Fibroblast of lung (primary cell): ENCODE results near the gene PRKAG1. TPM values are rescaled to one million over a fixed set of nuclear protein-coding genes. Genes with fewer than 3 reads are reported as not detected.

ENCODE experiments used
- DNase-seq, 2 donors: peaks; one replicate each; pipeline versions ENCODE4 v3.0.0 to v3.0.0-alpha.2; 2010; ENCODE audit warnings: low read depth in 2 of 2
- H2AFZ ChIP-seq: 2 replicates; pipeline ENCODE4 v1.5.1; 2012; ENCODE audit warnings: low read length, control low read depth, inconsistent platforms
- H3K27ac ChIP-seq: 2 replicates; pipeline ENCODE4 v1.5.1; 2011; ENCODE audit warnings: low read length, control low read depth; ENCODE audit not compliant: insufficient read depth
- H3K27me3 ChIP-seq: 2 replicates; pipeline ENCODE4 v1.5.1; 2011; ENCODE audit warnings: mild to moderate bottlenecking, low read length; ENCODE audit not compliant: control insufficient read depth, insufficient read depth
- H3K36me3 ChIP-seq: 2 replicates; pipeline ENCODE4 v1.5.1; 2011; ENCODE audit warnings: low read length; ENCODE audit not compliant: control insufficient read depth, insufficient read depth
- H3K4me1 ChIP-seq: 2 replicates; pipeline ENCODE4 v1.5.1; 2011; ENCODE audit warnings: low read length; ENCODE audit not compliant: control insufficient read depth, insufficient read depth; ENCODE audit errors: extremely low read depth
- H3K4me2 ChIP-seq: 2 replicates; pipeline ENCODE4 v1.5.1; 2011; ENCODE audit warnings: low read length, control low read depth; ENCODE audit not compliant: insufficient read depth; ENCODE audit errors: extremely low read depth
- H3K4me3 ChIP-seq, 4 experiments: fragments of 200-600 bp in 1 of 4; sonication (generic) in 1 of 4; replicated peaks in 1 of 4; 2 replicates each; pipeline ENCODE4 v1.5.1; 2011 to 2016; ENCODE audit warnings: low read length in 4 of 4, low read depth in 3 of 4, mild to moderate bottlenecking in 3 of 4, control low read depth in 2 of 4, inconsistent platforms in 1 of 4, mixed read lengths in 1 of 4; ENCODE audit not compliant: insufficient read depth in 1 of 4; ENCODE audit errors: control extremely low read depth in 1 of 4
- H3K79me2 ChIP-seq: 2 replicates; pipeline ENCODE4 v1.5.1; 2012; ENCODE audit warnings: mild to moderate bottlenecking, low read length, inconsistent platforms; ENCODE audit not compliant: control insufficient read depth, insufficient read depth
- H3K9ac ChIP-seq: 2 replicates; pipeline ENCODE4 v1.5.1; 2011; ENCODE audit warnings: mild to moderate bottlenecking, low read length, control low read depth; ENCODE audit not compliant: insufficient read depth
- H3K9me3 ChIP-seq: 2 replicates; pipeline ENCODE4 v1.5.1; 2012; ENCODE audit warnings: low read depth, low read length; ENCODE audit not compliant: control insufficient read depth, insufficient read depth
- H4K20me1 ChIP-seq: 2 replicates; pipeline ENCODE4 v1.5.1; 2011; ENCODE audit warnings: low read length; ENCODE audit not compliant: control insufficient read depth, insufficient read depth; ENCODE audit errors: extremely low read depth
- EZH2 ChIP-seq: IDR thresholded peaks from 2 replicates; pipeline ENCODE4 v1.5.1; 2012; ENCODE audit warnings: low read length, control low read depth, mild to moderate bottlenecking; ENCODE audit errors: missing control alignments
- polyA plus RNA-seq, 2 donors: library from polyadenylated mRNA; depleted of rRNA in 1 of 2; stranded (reverse) in 1 of 2; unstranded in 1 of 2; fragments of >200 nt; gene quantifications; 2 replicates each; pipeline ENCODE4 v1.2.1, GENCODE V29; 2011 to 2012; ENCODE audit warnings: missing spikeins in 1 of 2
- total RNA-seq: library from RNA; depleted of rRNA; stranded (reverse); fragments of >200 nt; gene quantifications from 2 replicates; pipeline ENCODE4 v1.2.1, GENCODE V29; 2014
- TF ChIP-seq, protein P1 (sequence below), 2 donors: IDR thresholded peaks in 1 of 2; conservative IDR thresholded peaks in 1 of 2; 1 replicate in 1 of 2; 2 replicates in 1 of 2; pipeline ENCODE4 v1.5.1; 2011 to 2012; ENCODE audit warnings: low read length in 2 of 2, control low read depth in 1 of 2, inconsistent platforms in 1 of 2, low read depth in 1 of 2, mild to moderate bottlenecking in 1 of 2

PRKAG1 gene
- total and polyA plus RNA-seq, 2 donors (not counting 1 experiment from before 2014, with no cell fraction given), result 76.5 to 110 TPM

GRCh38 chr12:49059299-49060171 lies 41.0 kb upstream of the PRKAG1 start:
- peaks cover 8% of the 10 kb centered on the region for H3K4me1 ChIP-seq
- no peaks in the 10 kb centered on the region for H3K27me3 ChIP-seq
- TF ChIP-seq EZH2, result no peak
- TF ChIP-seq, protein P1, sequence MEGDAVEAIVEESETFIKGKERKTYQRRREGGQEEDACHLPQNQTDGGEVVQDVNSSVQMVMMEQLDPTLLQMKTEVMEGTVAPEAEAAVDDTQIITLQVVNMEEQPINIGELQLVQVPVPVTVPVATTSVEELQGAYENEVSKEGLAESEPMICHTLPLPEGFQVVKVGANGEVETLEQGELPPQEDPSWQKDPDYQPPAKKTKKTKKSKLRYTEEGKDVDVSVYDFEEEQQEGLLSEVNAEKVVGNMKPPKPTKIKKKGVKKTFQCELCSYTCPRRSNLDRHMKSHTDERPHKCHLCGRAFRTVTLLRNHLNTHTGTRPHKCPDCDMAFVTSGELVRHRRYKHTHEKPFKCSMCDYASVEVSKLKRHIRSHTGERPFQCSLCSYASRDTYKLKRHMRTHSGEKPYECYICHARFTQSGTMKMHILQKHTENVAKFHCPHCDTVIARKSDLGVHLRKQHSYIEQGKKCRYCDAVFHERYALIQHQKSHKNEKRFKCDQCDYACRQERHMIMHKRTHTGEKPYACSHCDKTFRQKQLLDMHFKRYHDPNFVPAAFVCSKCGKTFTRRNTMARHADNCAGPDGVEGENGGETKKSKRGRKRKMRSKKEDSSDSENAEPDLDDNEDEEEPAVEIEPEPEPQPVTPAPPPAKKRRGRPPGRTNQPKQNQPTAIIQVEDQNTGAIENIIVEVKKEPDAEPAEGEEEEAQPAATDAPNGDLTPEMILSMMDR (conservative IDR thresholded peaks at IDR 0.05 in 1 of 2, IDR thresholded peaks at IDR 0.05 in 1 of 2; ENCODE audit: low read depth in 1 of 2, low read length in 2 of 2), result no peak
- peaks cover 62% of the 10 kb centered on the region for H3K79me2 ChIP-seq
- H3K4me2 ChIP-seq, result peak overlapping the region; percentile 99
- H3K36me3 ChIP-seq, result peaks cover 5% of the 10 kb centered on the region
- H3K9ac ChIP-seq, result peak overlapping the region; percentile 93
- H3K4me3 ChIP-seq, result peak overlapping the region; percentile 65 to 96 (median 84)
- H4K20me1 ChIP-seq, result peaks cover 5% of the 10 kb centered on the region
- H3K27ac ChIP-seq, result peak overlapping the region; percentile 92
- DNase-seq, result peak; percentile 15 to 25
- no peaks in the 10 kb centered on the region for H3K9me3 ChIP-seq
- no peak overlapping the region for H2AFZ ChIP-seq

GRCh38 chr12:49059045-49059298 lies 40.4 kb upstream of the PRKAG1 start:
- peaks cover 5% of the 10 kb centered on the region for H4K20me1 ChIP-seq
- peak overlapping the region; percentile 92 for H3K27ac ChIP-seq
- DNase-seq, result peak in 1 of 2 donors; percentile 11
- H3K27me3 ChIP-seq, result no peaks in the 10 kb centered on the region
- H2AFZ ChIP-seq, result no peak overlapping the region
- H3K9ac ChIP-seq, result peak overlapping the region; percentile 93
- peaks cover 68% of the 10 kb centered on the region for H3K79me2 ChIP-seq
- peak overlapping the region; percentile 99 for H3K4me2 ChIP-seq
- TF ChIP-seq, protein P1 (conservative IDR thresholded peaks at IDR 0.05 in 1 of 2, IDR thresholded peaks at IDR 0.05 in 1 of 2; ENCODE audit: low read depth in 1 of 2, low read length in 2 of 2), result no peak
- no peak for TF ChIP-seq EZH2
- peak overlapping the region; percentile 65 to 96 (median 84) for H3K4me3 ChIP-seq
- H3K9me3 ChIP-seq, result no peaks in the 10 kb centered on the region
- H3K36me3 ChIP-seq, result peaks cover 9% of the 10 kb centered on the region
- H3K4me1 ChIP-seq, result peaks cover 8% of the 10 kb centered on the region

DNA sequence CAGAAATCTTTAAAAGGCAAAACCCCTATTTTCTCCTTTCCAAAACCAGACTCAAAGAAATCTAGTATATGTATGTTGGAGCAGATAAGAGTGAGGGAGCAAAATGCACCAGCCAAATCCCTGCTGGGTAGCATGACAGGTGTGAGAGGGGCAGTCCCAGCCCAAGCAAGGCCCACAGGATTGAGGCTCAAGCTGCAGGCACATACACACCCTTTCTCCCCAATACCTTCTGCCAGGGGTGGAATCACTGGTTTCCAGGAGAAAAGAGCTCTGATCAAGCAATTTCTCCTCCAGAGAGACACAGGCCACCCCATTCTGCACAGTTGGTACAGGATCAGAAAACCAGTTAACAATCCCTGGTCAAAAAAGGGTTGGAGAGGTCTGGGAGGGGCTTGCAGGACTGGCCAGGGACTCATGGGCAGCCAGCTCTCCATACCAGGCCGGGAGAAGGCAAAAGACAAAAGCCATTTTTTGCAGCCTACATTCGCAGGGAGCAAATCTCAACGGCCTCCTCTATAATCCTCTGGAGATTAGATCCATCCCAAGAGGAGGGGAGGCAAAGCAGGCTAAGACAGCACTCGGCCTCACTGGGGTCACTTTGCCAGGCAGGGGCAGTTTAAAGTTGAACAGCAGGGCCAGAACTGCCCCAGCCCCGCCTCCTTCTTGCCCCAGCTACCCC lies 39.9 kb upstream of the PRKAG1 start:
- H3K4me1 ChIP-seq, result peaks cover 8% of the 10 kb centered on the region
- H3K79me2 ChIP-seq, result peaks cover 72% of the 10 kb centered on the region
- no peaks in the 10 kb centered on the region for H3K9me3 ChIP-seq
- peak overlapping the region; percentile 92 for H3K27ac ChIP-seq
- no peak overlapping the region for H2AFZ ChIP-seq
- H3K36me3 ChIP-seq, result peaks cover 12% of the 10 kb centered on the region
- TF ChIP-seq, protein P1 (conservative IDR thresholded peaks at IDR 0.05 in 1 of 2, IDR thresholded peaks at IDR 0.05 in 1 of 2; ENCODE audit: low read depth in 1 of 2, low read length in 2 of 2), result no peak
- no peak for TF ChIP-seq EZH2
- peaks cover 8% of the 10 kb centered on the region for H4K20me1 ChIP-seq
- peak overlapping the region; percentile 93 for H3K9ac ChIP-seq
- peak overlapping the region; percentile 99 for H3K4me2 ChIP-seq
- peak overlapping the region; percentile 65 to 96 (median 84) for H3K4me3 ChIP-seq
- H3K27me3 ChIP-seq, result no peaks in the 10 kb centered on the region
- no peak for DNase-seq
